HG03139 (cell line): ENCODE results near the gene CNFN.

Experiments
- ATAC-seq: cut with Tn5 transposase; IDR thresholded peaks from one replicate; pipeline ENCODE4 v1.9.1; 2021; ENCODE audit not compliant: unreplicated experiment

The CNFN gene

GRCh38 chr19:42376177-42376555 lies 13.9 kb downstream of the CNFN start:
- no peak for ATAC-seq

DNA sequence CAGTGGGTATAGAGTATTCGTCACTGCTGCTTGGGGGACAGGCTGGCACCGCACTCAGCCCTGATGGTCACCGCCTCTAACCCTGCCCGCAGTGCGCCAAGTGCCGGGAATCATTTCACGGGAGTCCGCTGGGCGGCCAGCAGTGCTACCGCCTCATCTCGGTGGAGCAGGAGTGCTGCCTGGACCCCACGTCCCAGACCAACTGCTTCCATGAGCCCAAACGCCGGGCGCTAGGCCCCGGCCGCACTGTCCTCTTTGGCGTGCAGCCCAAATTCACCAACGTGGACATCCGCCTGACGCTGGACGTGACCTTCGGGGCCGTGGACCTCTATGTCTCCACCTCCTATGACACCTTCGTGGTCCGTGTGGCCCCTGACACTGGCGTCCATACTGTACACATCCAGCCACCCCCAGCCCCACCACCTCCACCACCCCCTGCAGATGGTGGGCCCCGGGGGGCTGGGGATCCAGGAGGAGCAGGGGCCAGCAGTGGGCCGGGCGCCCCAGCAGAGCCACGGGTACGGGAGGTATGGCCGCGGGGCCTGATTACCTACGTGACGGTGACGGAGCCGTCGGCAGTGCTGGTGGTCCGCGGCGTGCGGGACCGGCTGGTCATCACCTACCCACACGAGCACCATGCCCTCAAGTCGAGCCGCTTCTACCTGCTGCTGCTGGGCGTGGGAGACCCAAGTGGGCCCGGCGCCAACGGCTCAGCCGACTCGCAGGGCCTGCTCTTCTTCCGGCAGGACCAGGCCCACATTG lies 14.5 kb downstream of the CNFN start:
- ATAC-seq = no peak

GRCh38 chr19:42374826-42375376 lies 15.2 kb downstream of the CNFN start:
- ATAC-seq = no peak

DNA sequence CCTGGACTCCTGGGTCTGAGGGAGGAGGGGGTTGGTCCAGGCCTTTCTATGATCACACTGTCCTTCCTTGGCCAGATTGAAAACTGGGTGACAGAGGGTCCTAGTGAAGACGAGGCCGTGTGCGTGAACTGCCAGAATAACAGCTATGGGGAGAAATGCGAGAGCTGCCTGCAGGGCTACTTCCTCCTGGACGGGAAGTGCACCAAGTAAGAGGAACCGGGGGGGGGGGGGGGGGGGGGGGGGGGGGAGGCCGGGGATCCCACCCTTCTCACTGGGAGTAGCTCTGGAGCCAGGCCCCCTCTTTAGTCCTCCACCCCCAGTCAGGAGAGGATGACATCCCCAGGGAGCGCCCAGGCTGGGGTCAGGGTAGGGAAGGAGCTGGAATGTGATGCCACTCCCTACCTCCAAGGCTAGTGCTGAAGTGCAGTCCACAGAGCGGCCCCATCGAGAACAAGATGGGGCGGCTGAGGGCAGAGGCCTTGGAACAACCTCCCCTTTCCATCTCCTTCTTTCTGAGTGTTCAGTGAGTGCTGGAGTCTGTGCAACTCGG lies 19.4 kb downstream of the CNFN start:
- ATAC-seq = no peak

- no peak for ATAC-seq
These were observed 20.0 kb downstream of the CNFN start for GRCh38 chr19:42370068-42370520.

GRCh38 chr19:42369433-42370067 lies 20.5 kb downstream of the CNFN start:
- ATAC-seq = no peak

- no peak for ATAC-seq
These were observed 21.3 kb downstream of the CNFN start for GRCh38 chr19:42368765-42369164.

DNA sequence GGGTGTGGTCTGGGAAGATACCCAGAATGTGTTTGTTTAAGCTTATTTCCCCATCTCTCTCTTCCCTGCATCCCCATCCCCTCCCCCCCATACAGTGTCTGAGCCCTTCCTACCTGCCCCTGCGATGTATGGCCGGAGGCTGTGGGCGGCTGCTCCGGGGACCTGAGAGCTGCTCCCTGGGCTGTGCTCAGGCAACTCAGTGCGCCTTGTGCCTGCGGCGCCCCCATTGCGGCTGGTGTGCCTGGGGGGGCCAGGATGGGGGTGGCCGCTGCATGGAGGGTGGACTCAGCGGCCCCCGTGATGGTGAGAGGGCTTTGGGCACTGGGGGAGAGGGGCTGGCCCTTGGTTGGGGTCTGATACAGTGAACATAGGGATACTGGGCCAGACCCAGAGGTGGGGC lies 21.7 kb downstream of the CNFN start:
- ATAC-seq = no peak

- no peak for ATAC-seq
These were observed 22.2 kb downstream of the CNFN start for GRCh38 chr19:42367929-42368328.

GRCh38 chr19:42366673-42367072 lies 23.4 kb downstream of the CNFN start:
- no peak for ATAC-seq

DNA sequence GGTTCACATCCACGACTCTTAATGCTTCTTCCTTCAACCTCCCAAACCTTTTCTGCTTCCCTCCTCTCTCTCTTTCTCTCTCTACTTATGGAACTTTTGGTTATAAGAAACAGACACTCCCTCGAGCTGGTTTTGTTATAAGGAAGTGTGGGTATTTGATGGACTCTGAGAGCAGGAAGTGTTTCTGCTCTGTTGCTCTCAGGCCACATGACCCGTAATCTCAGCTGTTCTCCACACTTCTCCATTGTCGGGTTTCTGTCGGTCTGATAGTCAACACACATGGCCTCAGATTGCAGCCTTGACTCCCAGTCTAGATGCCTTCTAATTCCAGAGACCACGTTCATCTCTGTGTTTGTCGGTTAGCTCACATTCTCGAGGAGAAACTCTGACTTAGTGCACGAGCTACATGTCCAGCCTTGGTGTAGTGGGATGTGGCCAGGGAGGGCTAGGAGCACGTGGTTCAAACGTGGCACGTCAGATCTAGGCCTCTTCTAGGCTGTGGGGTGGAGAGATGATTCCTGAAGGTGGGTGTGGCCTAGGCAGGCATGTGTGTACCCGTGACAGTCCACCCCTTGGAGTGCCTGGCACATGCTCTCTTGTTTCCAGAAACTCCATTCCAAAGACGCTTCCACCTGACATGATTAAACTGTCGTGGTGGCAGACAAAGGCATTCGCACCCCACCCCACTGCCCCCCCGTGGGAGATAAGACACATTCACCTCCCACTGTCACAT lies 26.3 kb downstream of the CNFN start:
- no peak for ATAC-seq

GRCh38 chr19:42362891-42363440 lies 27.1 kb downstream of the CNFN start:
- ATAC-seq = no peak

DNA sequence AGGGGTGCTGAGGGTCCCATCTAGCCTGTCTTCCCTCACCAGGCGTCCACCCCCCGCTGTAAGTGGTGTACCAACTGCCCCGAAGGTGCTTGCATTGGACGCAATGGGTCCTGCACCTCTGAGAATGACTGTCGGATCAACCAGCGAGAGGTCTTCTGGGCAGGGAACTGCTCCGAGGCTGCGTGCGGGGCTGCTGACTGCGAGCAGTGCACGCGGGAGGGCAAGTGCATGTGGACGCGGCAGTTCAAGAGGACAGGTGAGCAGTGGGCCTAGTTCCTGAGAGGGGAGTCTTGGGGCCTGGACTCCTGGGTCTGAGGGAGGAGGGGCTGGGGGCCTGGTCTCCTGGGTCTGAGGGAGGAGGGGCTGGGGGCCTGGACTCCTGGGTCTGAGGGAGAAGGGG lies 27.8 kb downstream of the CNFN start:
- ATAC-seq = no peak

- no peak for ATAC-seq
These were observed 28.6 kb downstream of the CNFN start for GRCh38 chr19:42361545-42361910.

- no peak for ATAC-seq
These were observed 29.1 kb downstream of the CNFN start for GRCh38 chr19:42360787-42361544.

DNA sequence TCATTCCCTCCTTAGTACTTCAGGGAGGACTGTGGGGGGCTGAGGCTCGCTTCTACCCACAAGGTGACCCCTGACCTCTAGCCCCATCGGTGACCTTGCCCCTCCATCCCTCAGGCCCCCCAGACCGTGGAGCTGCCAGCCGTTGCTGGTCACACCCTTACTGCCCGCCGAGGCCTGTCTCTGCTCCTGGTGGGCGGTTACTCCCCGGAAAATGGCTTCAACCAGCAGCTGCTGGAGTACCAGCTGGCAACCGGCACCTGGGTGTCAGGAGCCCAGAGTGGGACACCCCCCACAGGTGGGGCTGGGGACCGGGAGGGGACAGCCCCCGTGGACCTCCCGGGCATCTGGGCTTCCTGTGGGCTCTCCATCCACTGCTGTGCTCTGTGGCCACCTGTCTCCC lies 32.8 kb downstream of the CNFN start:
- no peak for ATAC-seq

GRCh38 chr19:42356686-42357085 lies 33.4 kb downstream of the CNFN start:
- ATAC-seq = no peak

DNA sequence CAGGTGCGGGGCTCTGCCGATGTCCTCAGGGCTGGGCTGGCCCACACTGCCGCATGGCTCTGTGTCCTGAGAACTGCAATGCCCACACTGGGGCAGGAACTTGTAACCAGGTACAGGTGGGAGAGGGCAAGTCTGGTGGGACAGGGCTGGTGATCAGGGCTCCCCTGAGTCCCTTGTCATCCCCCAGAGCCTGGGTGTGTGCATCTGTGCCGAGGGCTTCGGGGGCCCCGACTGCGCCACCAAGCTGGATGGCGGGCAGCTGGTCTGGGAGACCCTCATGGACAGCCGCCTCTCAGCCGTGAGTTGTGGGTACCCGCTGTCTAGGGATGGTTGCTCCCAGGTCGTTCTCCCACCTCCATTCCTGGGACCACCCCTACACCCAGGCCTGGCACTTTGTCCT lies 34.2 kb downstream of the CNFN start:
- no peak for ATAC-seq

GRCh38 chr19:42353341-42354015 lies 36.6 kb downstream of the CNFN start:
- ATAC-seq = no peak
